NT2/D1 (cell line): ENCODE data around the gene GALNT9.

Experiments used
- SUZ12 ChIP-seq: IDR thresholded peaks from 2 replicates; pipeline ENCODE4 v1.6.1; 2011; ENCODE audit not compliant: insufficient read length, insufficient read depth; ENCODE audit errors: extremely low read depth
- YY1 ChIP-seq: IDR thresholded peaks from 2 replicates; pipeline ENCODE4 v1.6.1; 2011; ENCODE audit not compliant: insufficient read length, insufficient read depth

DNA sequence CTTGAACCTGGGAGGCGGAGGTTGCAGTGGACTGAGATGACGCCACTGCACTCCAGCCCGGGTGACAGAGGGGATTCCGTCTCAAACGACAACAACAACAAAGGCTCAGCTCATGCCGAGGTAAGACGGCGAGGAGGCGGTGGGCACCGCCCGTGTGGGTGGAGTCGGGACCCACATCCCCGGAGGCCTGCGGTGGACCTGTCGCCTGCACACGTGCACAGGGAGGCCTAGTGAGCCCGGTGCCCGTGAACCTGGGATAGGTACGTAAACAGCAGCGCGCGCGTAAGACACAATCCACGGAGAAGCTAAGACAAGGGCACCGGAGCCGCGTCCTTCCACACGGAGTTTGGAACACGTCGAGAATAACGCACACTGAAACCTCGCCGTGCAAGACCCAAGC lies 78.7 kb downstream of the GALNT9 start:
- no peak for TF ChIP-seq SUZ12
- TF ChIP-seq YY1, result no peak
